Heart left ventricle (tissue), 16 donors: Measurements from ENCODE around the gene NOX3. TPM values are rescaled to one million over a fixed set of nuclear protein-coding genes. Genes with fewer than 3 reads are reported as not detected.

Experiments
- ATAC-seq, 4 donors: fragments of 200-7000 bp; cut with Tn5 transposase; one replicate each; pipeline ENCODE4 v1.9.1; 2020 to 2022; ENCODE audit warnings: moderate library complexity in 4 of 4, mild to moderate bottlenecking in 3 of 4, moderate number of reproducible peaks in 1 of 4
- DNase-seq, 5 donors: peaks; one replicate each; pipeline ENCODE4 v3.0.0-alpha.2; 2020
- H3K27ac ChIP-seq, 12 donors: fragments of 200-600 bp; sonication (generic) in 4 of 12; one replicate each; pipeline versions ENCODE4 v1.5.0 to v1.8.0; 2016 to 2022; ENCODE audit warnings: mild to moderate bottlenecking in 2 of 12
- H3K27me3 ChIP-seq, 9 donors: fragments of 200-600 bp; sonication (generic) in 2 of 9; one replicate each; pipeline versions ENCODE4 v1.5.1 to v1.8.0; 2016 to 2022; ENCODE audit warnings: mild to moderate bottlenecking in 3 of 9
- H3K36me3 ChIP-seq, 9 donors: fragments of 200-600 bp; sonication (generic) in 2 of 9; one replicate each; pipeline versions ENCODE4 v1.5.0 to v1.8.0; 2018 to 2022; ENCODE audit warnings: mild to moderate bottlenecking in 2 of 9
- H3K4me1 ChIP-seq, 12 donors: fragments of 200-600 bp; sonication (generic) in 4 of 12; one replicate each; pipeline versions ENCODE4 v1.5.0 to v1.8.0; 2016 to 2022; ENCODE audit warnings: mild to moderate bottlenecking in 3 of 12
- H3K4me3 ChIP-seq, 12 donors: fragments of 200-600 bp; sonication (generic) in 4 of 12; one replicate each; pipeline versions ENCODE4 v1.5.0 to v1.8.0; 2017 to 2022; ENCODE audit warnings: mild to moderate bottlenecking in 9 of 12, moderate library complexity in 4 of 12
- H3K9me3 ChIP-seq, 12 donors: fragments of 200-600 bp; sonication (generic) in 4 of 12; one replicate each; pipeline versions ENCODE4 v1.5.0 to v1.8.0; 2016 to 2022; ENCODE audit warnings: mild to moderate bottlenecking in 1 of 12
- POLR2A ChIP-seq, 2 donors: fragments of 450-650 bp; IDR thresholded peaks; one replicate each; pipeline ENCODE4 v1.6.1; 2017; ENCODE audit warnings: antibody characterized with exemption in 2 of 2, mild to moderate bottlenecking in 2 of 2, moderate library complexity in 2 of 2
- WGBS, 4 donors: extraction: QIAGEN DNeasy Blood & Tissue Kit in 2 of 4; methylation state at CpG; one replicate each; pipeline versions ENCODE4 v1.1.5 to v1.1.7; 2013 to 2018; 5-methylcytosine and 5-hydroxymethylcytosine counted together
- intact Hi-C, 10 donors: fragments of 100-400 bp; cut with DNase I; formaldehyde crosslinking; loops; one replicate each; pipeline versions ENCODE4 v1.11.1 to v1.14.2; 2022
- polyA plus RNA-seq, 2 donors: library from polyadenylated mRNA; stranded (reverse); fragments of 200-250 nt; gene quantifications; one replicate each; pipeline ENCODE4 v1.2.3, GENCODE V29; 2013
- total RNA-seq, 9 donors: library from RNA; depleted of rRNA in 2 of 9; stranded (reverse); fragments of >200 nt in 2 of 9; fragmentation: NEBNext Ultra II Directional in 3 of 9; extraction: Animal tissue kit (Norgen Biotek cat#: 25700) in 3 of 9; gene quantifications; one replicate each; pipeline versions ENCODE4 v1.1.0 to v1.2.4, GENCODE V29; 2016 to 2023
- TF ChIP-seq, protein P1 (sequence below), 12 donors: fragments of 200-600 bp; sonication (generic) in 4 of 12; IDR thresholded peaks; one replicate each; pipeline versions ENCODE4 v1.5.0 to v1.8.0; 2018 to 2022; ENCODE audit warnings: antibody characterized with exemption in 12 of 12, mild to moderate bottlenecking in 5 of 12
- donor health status: ischemic (EF 13 %, LVEDD 7.1; RV severe dilation, severe dysfunction).
- donor health status: healthy with polysubstance abuse.
- donor health status: DM: no; HTN: yes; CAD: no.
- donor health status: DM: no; HTN: no; CAD: no.
- donor health status: ischemic (EF 25% LVEDD 6.9; RV normal size, moderate dysfunction).
- donor health status: ischemic (EF 25% LVEDD 5.7; RV mildly dilated, moderate dysfunction).
- donor health status: healthy.
- donor health status: DM: yes; HTN: yes; CAD: no.
- donor health status: ischemic (EF 35%, LVEDD 5.7; RV mildly dilated, moderate dysfunction).
- donor health status: nonischemic (EF 11% LVEDD 7.7; RV severe dilation, severe dysfunction).
- donor health status: DM: yes; HTN: yes; CAD: no.
- donor health status: PGD.
- donor health status: ischemic (EF 29% LVEDD 5.4; RV normal size, mild dysfunction).
- donor health status: nonischemic (EF 23%, LVEDD 6.1; RV moderate dilation, normal function).

Gene NOX3
- total and polyA plus RNA-seq, 11 donors, result not detected

GRCh38 chr6:155448668-155449449 is 6.8 kb downstream of the NOX3 start:
- Histone ChIP-seq H3K36me3 (no peaks in the 10 kb centered on the region), H3K9me3 (no peaks in the 10 kb centered on the region), H3K4me1 (peaks cover 0 to 9% (median 0%) of the 10 kb centered on the region in 12 donors), H3K27me3 (peaks cover 0 to 20% (median 0%) of the 10 kb centered on the region in 9 donors), H3K4me3 (no peak overlapping the region), H3K27ac (no peak overlapping the region)
- no peak for DNase-seq
- WGBS, 4 donors, result 20 to 23% (median 23%) methylated on average over 5 of the region's 5 CpGs
- TF ChIP-seq, protein P1, sequence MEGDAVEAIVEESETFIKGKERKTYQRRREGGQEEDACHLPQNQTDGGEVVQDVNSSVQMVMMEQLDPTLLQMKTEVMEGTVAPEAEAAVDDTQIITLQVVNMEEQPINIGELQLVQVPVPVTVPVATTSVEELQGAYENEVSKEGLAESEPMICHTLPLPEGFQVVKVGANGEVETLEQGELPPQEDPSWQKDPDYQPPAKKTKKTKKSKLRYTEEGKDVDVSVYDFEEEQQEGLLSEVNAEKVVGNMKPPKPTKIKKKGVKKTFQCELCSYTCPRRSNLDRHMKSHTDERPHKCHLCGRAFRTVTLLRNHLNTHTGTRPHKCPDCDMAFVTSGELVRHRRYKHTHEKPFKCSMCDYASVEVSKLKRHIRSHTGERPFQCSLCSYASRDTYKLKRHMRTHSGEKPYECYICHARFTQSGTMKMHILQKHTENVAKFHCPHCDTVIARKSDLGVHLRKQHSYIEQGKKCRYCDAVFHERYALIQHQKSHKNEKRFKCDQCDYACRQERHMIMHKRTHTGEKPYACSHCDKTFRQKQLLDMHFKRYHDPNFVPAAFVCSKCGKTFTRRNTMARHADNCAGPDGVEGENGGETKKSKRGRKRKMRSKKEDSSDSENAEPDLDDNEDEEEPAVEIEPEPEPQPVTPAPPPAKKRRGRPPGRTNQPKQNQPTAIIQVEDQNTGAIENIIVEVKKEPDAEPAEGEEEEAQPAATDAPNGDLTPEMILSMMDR (IDR thresholded peaks at IDR 0.05), result no peak
- TF ChIP-seq POLR2A (IDR thresholded peaks at IDR 0.05), result no peak
- ATAC-seq, result no peak
- intact Hi-C loops, result no loop called here

- Histone ChIP-seq H3K9me3 (no peaks in the 10 kb centered on the region), H3K27me3 (peaks cover 0 to 16% (median 0%) of the 10 kb centered on the region in 9 donors), H3K4me3 (no peak overlapping the region), H3K36me3 (no peaks in the 10 kb centered on the region), H3K27ac (no peak overlapping the region), H3K4me1 (peaks cover 0 to 9% (median 0%) of the 10 kb centered on the region in 12 donors)
- intact Hi-C loops, result no loop called here
- TF ChIP-seq, protein P1 (IDR thresholded peaks at IDR 0.05), result no peak
- no peak for TF ChIP-seq POLR2A (IDR thresholded peaks at IDR 0.05)
- DNase-seq (no peak), ATAC-seq (no peak)
These were observed 7.7 kb downstream of the NOX3 start for GRCh38 chr6:155447949-155448348.

DNA sequence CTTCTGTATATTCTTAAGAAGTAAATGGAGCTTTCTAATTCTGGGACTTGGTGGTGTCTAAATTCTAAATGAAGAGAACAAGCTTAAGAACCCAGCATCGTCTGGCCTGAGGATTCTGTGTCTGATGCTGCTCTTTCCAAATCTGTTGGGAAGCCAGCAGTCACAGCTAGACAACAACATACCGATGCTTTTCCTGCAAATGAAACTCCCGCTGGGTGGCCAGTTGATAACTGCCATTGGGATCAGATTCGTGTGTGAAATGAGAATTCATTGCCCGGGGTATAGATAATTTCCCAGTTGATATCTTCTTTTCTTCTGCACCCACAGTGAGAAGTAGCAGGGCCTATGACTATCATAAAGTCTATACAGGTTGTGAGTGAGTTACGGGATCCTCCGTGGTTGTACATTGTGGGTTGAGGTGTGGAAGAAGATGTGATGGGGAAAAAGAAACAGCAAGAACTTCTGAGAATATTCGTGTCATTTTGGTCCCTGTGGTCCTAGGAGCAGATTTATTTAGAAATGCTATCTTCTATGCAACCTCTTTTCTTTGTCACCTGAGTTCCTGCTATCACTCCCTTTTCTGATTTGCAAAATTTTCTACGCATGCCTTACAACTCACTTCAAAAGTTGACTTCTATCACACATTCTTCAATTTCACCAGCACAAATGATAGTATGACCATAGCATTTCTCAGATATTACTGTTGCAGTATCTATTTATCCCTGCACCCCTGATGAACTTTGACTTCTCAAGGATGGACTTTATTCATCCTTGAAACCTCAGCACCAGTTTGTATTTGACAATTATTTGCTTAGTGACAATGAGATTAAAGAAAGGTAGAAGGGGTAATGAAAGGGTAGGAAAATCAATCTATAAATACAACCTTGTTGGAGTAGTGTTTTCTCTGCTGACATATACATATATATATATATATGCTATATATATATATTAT is 10.4 kb downstream of the NOX3 start:
- no peaks in the 10 kb centered on the region for H3K36me3 ChIP-seq
- intact Hi-C loops, result no loop called here
- 72 to 87% (median 73%) methylated on average over 9 of the region's 9 CpGs for WGBS, 4 donors
- H3K27me3 ChIP-seq, result peaks cover 0 to 16% (median 0%) of the 10 kb centered on the region in 9 donors
- H3K27ac ChIP-seq, result no peak overlapping the region
- no peaks in the 10 kb centered on the region for H3K9me3 ChIP-seq
- H3K4me1 ChIP-seq, result peaks cover 0 to 9% (median 0%) of the 10 kb centered on the region in 12 donors
- DNase-seq (no peak), ATAC-seq (no peak)
- TF ChIP-seq, protein P1 (IDR thresholded peaks at IDR 0.05), result no peak
- no peak for TF ChIP-seq POLR2A (IDR thresholded peaks at IDR 0.05)
- H3K4me3 ChIP-seq, result no peak overlapping the region
